Measurements from ENCODE around the gene FCGR1A. TPM values are rescaled to one million over a fixed set of nuclear protein-coding genes. Genes with fewer than 3 reads are reported as not detected.
"Not testable (repeated sequence)": the region's sequence is repeated elsewhere in the genome, so short reads cannot be mapped to it uniquely, and the experiment has no call there.

Gene FCGR1A
- total RNA-seq, 1 donor from 2014 or later: not detected

DNA sequence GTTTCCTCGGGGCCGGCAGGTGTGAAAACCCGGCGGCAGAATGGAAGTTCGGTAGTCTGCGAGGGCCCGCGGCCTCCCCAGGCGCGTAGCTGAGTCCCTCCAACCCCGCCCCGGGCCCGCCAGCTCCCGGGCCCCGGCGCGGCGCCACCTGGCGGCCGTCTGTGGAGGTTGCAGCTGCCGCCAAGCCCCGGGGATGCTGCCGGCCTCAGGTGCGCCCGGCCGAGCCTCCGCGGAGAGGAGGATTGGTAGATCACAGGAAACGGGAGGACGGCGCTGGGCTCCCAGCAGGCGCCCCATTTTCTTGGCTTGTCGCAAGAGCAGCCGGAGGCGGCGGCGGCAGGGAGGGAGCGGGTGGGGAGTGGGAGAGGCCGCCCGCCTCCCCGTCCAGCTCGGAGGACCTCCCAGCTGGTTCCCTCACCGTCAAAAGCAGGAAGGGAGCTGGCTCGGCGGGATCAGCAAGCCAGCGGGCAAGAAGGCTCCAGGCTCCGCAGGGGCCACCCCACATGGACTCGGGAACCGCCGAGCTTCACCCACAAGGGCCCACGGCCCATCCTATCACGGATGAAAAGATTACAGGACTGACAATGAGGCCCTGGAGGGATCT lies 10.5 kb downstream of the FCGR1A start:
- H4K20me1 ChIP-seq (ENCODE audit: low read depth); H3K79me2 ChIP-seq (ENCODE audit: low read depth); H3K9me3 Mint-ChIP-seq; H3K4me1 Mint-ChIP-seq; H3K9ac ChIP-seq; H3K36me3 ChIP-seq; H3K4me3 Mint-ChIP-seq; H3F3A ChIP-seq (ENCODE audit: low read depth); H3K27ac Mint-ChIP-seq; H3K36me3 Mint-ChIP-seq; H3K27me3 Mint-ChIP-seq (ENCODE audit: insufficient read depth, low read depth); H3K4me1 ChIP-seq; H3K9me3 ChIP-seq (ENCODE audit: low read depth); H3K27ac ChIP-seq: not testable (repeated sequence)
- DNase-seq (ENCODE audit: low spot score): peak; percentile 79
- Histone ChIP-seq H3K4me3 (peak overlapping the region; percentile 71), H2AFZ (replicated peaks) (peak overlapping the region; percentile 89), H3K4me2 (peak overlapping the region; percentile 79), H3K27me3 (peaks cover 11% of the 10 kb centered on the region)
- TF ChIP-seq, protein P1, sequence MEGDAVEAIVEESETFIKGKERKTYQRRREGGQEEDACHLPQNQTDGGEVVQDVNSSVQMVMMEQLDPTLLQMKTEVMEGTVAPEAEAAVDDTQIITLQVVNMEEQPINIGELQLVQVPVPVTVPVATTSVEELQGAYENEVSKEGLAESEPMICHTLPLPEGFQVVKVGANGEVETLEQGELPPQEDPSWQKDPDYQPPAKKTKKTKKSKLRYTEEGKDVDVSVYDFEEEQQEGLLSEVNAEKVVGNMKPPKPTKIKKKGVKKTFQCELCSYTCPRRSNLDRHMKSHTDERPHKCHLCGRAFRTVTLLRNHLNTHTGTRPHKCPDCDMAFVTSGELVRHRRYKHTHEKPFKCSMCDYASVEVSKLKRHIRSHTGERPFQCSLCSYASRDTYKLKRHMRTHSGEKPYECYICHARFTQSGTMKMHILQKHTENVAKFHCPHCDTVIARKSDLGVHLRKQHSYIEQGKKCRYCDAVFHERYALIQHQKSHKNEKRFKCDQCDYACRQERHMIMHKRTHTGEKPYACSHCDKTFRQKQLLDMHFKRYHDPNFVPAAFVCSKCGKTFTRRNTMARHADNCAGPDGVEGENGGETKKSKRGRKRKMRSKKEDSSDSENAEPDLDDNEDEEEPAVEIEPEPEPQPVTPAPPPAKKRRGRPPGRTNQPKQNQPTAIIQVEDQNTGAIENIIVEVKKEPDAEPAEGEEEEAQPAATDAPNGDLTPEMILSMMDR (IDR thresholded peaks at IDR 0.05): peak; percentile 50

DNA sequence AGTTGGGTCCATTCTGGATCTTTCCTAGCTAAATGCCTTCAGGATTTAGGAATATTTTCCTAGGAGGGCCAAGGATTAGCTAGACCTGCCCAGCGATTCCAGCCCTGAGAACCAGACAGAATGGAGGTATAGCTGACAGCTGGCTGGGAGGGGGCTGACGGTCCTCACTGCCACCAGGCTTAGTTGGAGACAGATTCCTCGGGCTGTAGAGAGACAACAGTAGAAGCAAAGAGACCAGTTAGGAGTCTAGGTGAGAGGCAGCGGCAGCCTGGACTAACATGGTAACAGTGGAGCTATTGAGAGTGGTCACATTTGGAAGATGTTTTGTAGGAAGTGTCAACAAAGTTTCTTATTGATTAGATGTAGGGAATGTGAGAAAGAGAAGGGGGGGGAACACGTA lies 11.4 kb downstream of the FCGR1A start:
- H2AFZ ChIP-seq (replicated peaks); H4K20me1 ChIP-seq (ENCODE audit: low read depth); H3K36me3 ChIP-seq; H3K36me3 Mint-ChIP-seq; H3K79me2 ChIP-seq (ENCODE audit: low read depth); H3K27ac ChIP-seq; H3K9ac ChIP-seq; H3K4me1 Mint-ChIP-seq; H3K4me3 Mint-ChIP-seq; H3F3A ChIP-seq (ENCODE audit: low read depth); H3K27ac Mint-ChIP-seq; H3K4me1 ChIP-seq; H3K9me3 ChIP-seq (ENCODE audit: low read depth); H3K27me3 Mint-ChIP-seq (ENCODE audit: insufficient read depth, low read depth); H3K9me3 Mint-ChIP-seq; DNase-seq (ENCODE audit: low spot score): not testable (repeated sequence)
- peak overlapping the region; percentile 71 for H3K4me3 ChIP-seq
- H3K27me3 ChIP-seq: peaks cover 11% of the 10 kb centered on the region
- peak overlapping the region; percentile 79 for H3K4me2 ChIP-seq

DNA sequence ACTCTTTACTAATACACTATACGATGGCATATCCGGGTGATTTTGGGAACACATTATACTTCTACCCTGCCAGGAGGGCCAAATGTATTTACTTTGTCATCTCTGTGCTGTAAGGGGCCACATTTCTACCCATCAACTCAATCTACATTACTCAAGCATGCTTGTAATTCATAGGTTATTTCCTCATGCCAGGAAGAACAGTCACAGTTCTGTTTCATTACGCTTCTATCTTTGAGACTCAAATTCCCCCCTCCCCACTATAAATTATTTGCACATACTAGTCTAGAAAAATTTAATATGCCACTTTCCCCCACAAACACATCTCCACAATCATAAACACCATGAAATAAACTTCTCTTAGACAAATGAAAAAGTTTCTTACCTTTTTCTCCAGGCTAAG lies 19.1 kb downstream of the FCGR1A start:
- H3K9me3 ChIP-seq (ENCODE audit: low read depth); H3K79me2 ChIP-seq (ENCODE audit: low read depth); DNase-seq (ENCODE audit: low spot score); H2AFZ ChIP-seq (replicated peaks); H3K27me3 Mint-ChIP-seq (ENCODE audit: insufficient read depth, low read depth); H3K4me2 ChIP-seq; H3K36me3 ChIP-seq; H3K9me3 Mint-ChIP-seq; H4K20me1 ChIP-seq (ENCODE audit: low read depth); H3K4me1 ChIP-seq; H3K27me3 ChIP-seq; H3K4me3 ChIP-seq; H3K4me1 Mint-ChIP-seq; H3F3A ChIP-seq (ENCODE audit: low read depth); H3K9ac ChIP-seq; H3K27ac ChIP-seq; H3K27ac Mint-ChIP-seq; H3K36me3 Mint-ChIP-seq; H3K4me3 Mint-ChIP-seq: not testable (repeated sequence)

DNA sequence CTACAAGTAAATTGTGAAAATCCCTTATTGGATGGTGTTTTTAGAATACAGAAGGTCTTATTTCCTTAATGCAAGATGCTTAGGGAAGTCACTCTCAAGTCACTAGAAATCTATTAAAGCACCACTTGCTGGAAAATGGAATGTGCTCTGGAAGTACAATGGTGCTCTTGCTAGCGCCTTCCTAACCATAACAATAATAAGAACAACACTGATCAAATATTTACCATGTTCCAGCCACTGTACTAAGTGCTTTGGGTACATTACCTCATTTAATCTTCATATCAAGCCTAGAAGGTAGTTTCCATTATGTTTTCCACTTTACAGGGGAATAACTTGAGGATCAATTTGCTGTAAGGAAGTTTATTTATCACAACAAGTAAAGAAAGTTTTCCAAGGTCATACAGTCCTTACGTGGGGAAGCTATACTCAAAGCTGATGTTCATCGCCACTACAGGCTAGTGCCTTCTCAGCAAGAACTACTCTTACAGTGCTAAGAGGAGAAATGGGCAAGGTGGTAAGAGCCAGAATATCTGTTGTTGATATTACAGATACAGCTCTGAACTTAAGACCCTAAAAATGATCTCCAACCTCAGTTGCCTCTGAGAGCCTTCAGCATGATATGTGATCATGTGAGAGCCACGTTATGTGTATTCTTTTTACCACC lies 22.1 kb downstream of the FCGR1A start:
- not testable (repeated sequence) for H3K36me3 Mint-ChIP-seq; H3K79me2 ChIP-seq (ENCODE audit: low read depth); H3K4me3 Mint-ChIP-seq; H3F3A ChIP-seq (ENCODE audit: low read depth); H3K27ac ChIP-seq; H3K27me3 Mint-ChIP-seq (ENCODE audit: insufficient read depth, low read depth); H2AFZ ChIP-seq (replicated peaks); H3K9ac ChIP-seq; H3K4me3 ChIP-seq; H3K4me2 ChIP-seq; H3K27me3 ChIP-seq; H3K27ac Mint-ChIP-seq; H4K20me1 ChIP-seq (ENCODE audit: low read depth); DNase-seq (ENCODE audit: low spot score); H3K36me3 ChIP-seq; H3K4me1 Mint-ChIP-seq; H3K9me3 ChIP-seq (ENCODE audit: low read depth); H3K9me3 Mint-ChIP-seq; H3K4me1 ChIP-seq

DNA sequence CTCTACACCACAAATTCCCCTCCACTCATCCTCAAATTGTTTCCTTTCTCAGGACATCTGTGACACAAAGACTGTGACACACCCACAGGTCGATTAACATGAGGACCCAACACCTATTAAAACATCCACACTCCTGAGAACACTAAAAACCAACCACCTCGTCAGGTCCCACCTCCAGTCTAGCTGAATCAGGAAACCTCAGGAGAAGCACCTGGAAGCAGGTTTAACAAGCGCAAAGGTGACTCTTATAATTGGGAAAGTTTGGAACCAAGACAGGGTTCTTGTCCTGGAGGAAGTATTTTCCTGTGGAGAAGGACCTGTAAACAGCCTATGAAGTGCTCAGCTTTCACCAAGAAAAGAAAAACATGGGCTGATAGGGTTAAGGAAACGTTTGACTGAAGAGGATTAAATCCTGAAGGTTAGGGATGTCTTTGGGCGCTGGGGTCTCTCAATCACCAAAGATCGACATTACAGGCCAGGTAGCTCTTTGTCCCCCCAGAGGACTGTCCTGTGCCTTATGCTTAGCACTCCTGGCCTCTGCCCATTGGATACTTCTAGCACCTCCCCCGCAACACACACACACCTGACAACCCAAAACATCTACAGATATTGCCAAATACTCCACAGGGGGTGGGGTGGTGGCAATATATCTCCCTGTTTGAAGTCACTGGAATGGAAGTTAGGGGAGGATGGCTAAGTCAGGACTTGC lies 28.4 kb downstream of the FCGR1A start:
- H4K20me1 ChIP-seq (ENCODE audit: low read depth); H3K27ac Mint-ChIP-seq; H3K4me1 Mint-ChIP-seq; H3K36me3 ChIP-seq; H3K27ac ChIP-seq; H3K27me3 ChIP-seq; H3K9me3 ChIP-seq (ENCODE audit: low read depth); H3K27me3 Mint-ChIP-seq (ENCODE audit: insufficient read depth, low read depth); H3K9ac ChIP-seq; H3K36me3 Mint-ChIP-seq; H3K9me3 Mint-ChIP-seq; H2AFZ ChIP-seq (replicated peaks); H3K4me1 ChIP-seq; H3K79me2 ChIP-seq (ENCODE audit: low read depth): not testable (repeated sequence)
- DNase-seq (ENCODE audit: low spot score): peak; percentile 3
- Histone ChIP-seq H3F3A (ENCODE audit: low read depth) (peaks cover 22% of the 10 kb centered on the region), H3K4me3 (peak overlapping the region; percentile 56), H3K4me2 (peak overlapping the region; percentile 82)
- peak overlapping the region; percentile 79 for H3K4me3 Mint-ChIP-seq

DNA sequence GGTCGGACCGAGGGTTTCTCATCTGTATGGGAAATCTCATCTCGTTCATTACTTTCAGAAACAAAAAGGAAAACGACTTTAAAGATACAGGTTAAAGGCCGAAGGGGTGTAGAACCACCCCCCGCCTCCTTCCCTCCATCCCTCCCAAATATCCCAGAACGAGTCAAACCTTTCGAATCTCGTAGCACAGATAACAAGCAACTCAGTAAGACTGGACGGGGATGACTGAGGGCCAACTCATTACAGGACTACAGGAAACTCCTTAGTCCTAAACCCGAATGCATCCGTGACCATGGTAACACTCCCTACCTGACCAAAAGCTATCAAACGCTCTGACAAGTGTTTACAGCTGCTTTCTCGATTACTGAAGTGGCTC lies 29.0 kb downstream of the FCGR1A start:
- Histone ChIP-seq H3K4me3 (peak overlapping the region; percentile 56), H3K4me2 (peak overlapping the region; percentile 82), H3F3A (ENCODE audit: low read depth) (peaks cover 22% of the 10 kb centered on the region)
- not testable (repeated sequence) for H2AFZ ChIP-seq (replicated peaks); H3K9ac ChIP-seq; H3K4me1 ChIP-seq; H3K27me3 ChIP-seq; H3K27ac Mint-ChIP-seq; H3K9me3 ChIP-seq (ENCODE audit: low read depth); H3K4me1 Mint-ChIP-seq; H3K79me2 ChIP-seq (ENCODE audit: low read depth); H3K36me3 Mint-ChIP-seq; H3K36me3 ChIP-seq; H3K9me3 Mint-ChIP-seq; H4K20me1 ChIP-seq (ENCODE audit: low read depth); H3K27ac ChIP-seq; H3K27me3 Mint-ChIP-seq (ENCODE audit: insufficient read depth, low read depth)
- peak; percentile 32 for DNase-seq (ENCODE audit: low spot score)
- H3K4me3 Mint-ChIP-seq: peak overlapping the region; percentile 94

DNA sequence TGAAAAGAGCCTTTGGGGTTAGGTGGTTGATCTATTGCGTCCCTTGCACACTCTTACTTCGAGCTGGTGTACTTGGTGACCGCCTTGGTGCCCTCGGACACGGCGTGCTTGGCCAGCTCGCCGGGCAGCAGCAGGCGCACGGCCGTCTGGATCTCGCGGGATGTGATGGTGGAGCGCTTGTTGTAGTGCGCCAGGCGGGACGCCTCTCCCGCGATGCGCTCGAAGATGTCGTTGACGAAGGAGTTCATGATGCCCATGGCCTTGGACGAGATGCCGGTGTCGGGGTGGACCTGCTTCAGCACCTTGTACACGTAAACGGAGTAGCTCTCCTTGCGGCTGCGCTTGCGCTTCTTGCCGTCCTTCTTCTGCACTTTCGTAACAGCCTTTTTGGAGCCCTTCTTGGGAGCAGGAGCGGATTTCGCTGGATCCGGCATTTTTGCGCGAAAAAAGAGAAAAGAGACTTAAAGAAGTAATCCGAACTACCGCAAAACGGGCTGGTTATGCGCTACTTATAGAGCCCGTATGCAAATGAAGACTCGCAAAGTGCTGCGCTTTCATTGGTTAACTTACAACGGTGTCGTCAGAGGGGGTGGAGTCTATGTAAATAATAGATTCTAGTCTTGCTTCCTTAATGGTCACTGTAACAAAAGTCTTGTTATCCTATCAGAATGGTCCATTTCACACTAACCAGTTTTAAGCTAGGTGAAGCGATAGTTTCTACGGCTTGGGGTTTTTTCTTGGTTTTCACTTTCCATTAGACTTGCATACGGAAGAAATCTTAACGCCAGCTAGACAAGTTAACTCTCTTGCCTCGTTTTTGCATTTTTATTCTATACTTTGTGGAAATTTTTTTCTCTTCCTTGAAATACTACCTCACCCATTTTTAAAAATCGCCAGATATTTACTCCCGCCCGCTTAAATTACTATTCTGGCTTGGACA lies 29.7 kb downstream of the FCGR1A start:
- H3K27ac ChIP-seq; H3K27me3 Mint-ChIP-seq (ENCODE audit: insufficient read depth, low read depth); H3K9me3 ChIP-seq (ENCODE audit: low read depth); H3K36me3 Mint-ChIP-seq; H3K4me1 ChIP-seq; H3K4me1 Mint-ChIP-seq; H3K79me2 ChIP-seq (ENCODE audit: low read depth); H2AFZ ChIP-seq (replicated peaks); H3K9me3 Mint-ChIP-seq; H3K9ac ChIP-seq; H4K20me1 ChIP-seq (ENCODE audit: low read depth); H3K36me3 ChIP-seq; H3K27me3 ChIP-seq: not testable (repeated sequence)
- H3K4me3 ChIP-seq: peak overlapping the region; percentile 76
- H3K27ac Mint-ChIP-seq: peak overlapping the region; percentile 80
- H3K4me3 Mint-ChIP-seq: peak overlapping the region; percentile 94
- H3F3A ChIP-seq (ENCODE audit: low read depth): peaks cover 22% of the 10 kb centered on the region
- peak overlapping the region; percentile 69 for H3K4me2 ChIP-seq
- DNase-seq (ENCODE audit: low spot score): peak; percentile 91
